Cardiac muscle cell (in vitro differentiated cells and primary cell): ENCODE data around the gene ALOX15B. TPM values are rescaled to one million over a fixed set of nuclear protein-coding genes. Genes with fewer than 3 reads are reported as not detected.

Experiments used
- DNase-seq, 2 donors: peaks; one replicate each; pipeline versions ENCODE4 v3.0.0 to v3.0.0-alpha.2; 2010 to 2017; ENCODE audit warnings: low read depth in 1 of 2, low spot score in 1 of 2
- H3K27ac ChIP-seq: fragments of 200-600 bp; sonication (generic); 2 replicates; pipeline ENCODE4 v1.5.1; 2016
- H3K27me3 ChIP-seq: fragments of 200-600 bp; sonication (generic); 2 replicates; pipeline ENCODE4 v1.6.0; 2016; ENCODE audit warnings: control low read depth
- H3K36me3 ChIP-seq: fragments of 200-600 bp; sonication (generic); 2 replicates; pipeline ENCODE4 v1.5.1; 2016; ENCODE audit warnings: control low read depth
- H3K4me1 ChIP-seq: fragments of 200-600 bp; sonication (generic); 2 replicates; pipeline ENCODE4 v1.8.1; 2017; ENCODE audit warnings: low read depth, mild to moderate bottlenecking, mixed run types
- H3K4me3 ChIP-seq: fragments of 200-600 bp; sonication (generic); 2 replicates; pipeline ENCODE4 v1.5.1; 2016; ENCODE audit warnings: mild to moderate bottlenecking
- H3K9me3 ChIP-seq: fragments of 200-600 bp; sonication (generic); 2 replicates; pipeline ENCODE4 v1.5.1; 2017; ENCODE audit warnings: low read depth, mild to moderate bottlenecking, control low read depth
- CTCF ChIP-seq: IDR thresholded peaks from 2 replicates; pipeline ENCODE4 v1.5.1; 2012; ENCODE audit warnings: low read depth, mild to moderate bottlenecking, low read length
- polyA plus RNA-seq: library from polyadenylated mRNA; unstranded; fragments of >200 nt; fragmentation: Nextera tagmentation; extraction: Ambion mirVana; gene quantifications from 2 replicates; pipeline ENCODE4 v1.2.1, GENCODE V29; 2016
- total RNA-seq: library from RNA; depleted of rRNA; stranded (reverse); fragments of >200 nt; gene quantifications from 2 replicates; pipeline ENCODE4 v1.2.3, GENCODE V29; 2016

ALOX15B gene
- total and polyA plus RNA-seq, 2 experiments from 2014 or later, result 0.12 to 0.33 TPM

GRCh38 chr17:8052256-8053252 is 13.7 kb downstream of the ALOX15B start:
- no peak overlapping the region for H3K4me3 ChIP-seq
- peaks cover 14% of the 10 kb centered on the region for H3K27me3 ChIP-seq
- no peak for TF ChIP-seq CTCF
- H3K27ac ChIP-seq, result no peak overlapping the region
- H3K4me1 ChIP-seq, result no peaks in the 10 kb centered on the region
- H3K36me3 ChIP-seq, result no peaks in the 10 kb centered on the region
- no peaks in the 10 kb centered on the region for H3K9me3 ChIP-seq
- DNase-seq, result no peak

DNA sequence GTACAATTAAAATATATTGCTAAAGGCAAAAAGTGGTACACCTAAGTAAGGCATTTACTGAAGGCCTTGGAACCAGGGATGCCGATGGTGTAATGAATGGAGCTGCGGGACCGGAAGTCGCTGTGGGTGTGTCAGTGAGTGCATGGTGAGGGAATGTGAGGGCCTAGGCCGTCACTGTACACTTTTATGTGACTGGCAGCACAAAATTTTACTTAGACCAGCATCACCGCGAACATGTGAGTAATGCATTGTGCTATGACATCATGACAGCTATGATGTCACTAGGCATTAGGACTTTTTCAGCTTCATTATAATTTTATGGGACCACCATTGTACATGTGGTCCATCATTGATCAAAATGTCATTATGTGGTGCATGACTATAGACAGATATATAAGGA is 14.7 kb downstream of the ALOX15B start:
- no peaks in the 10 kb centered on the region for H3K9me3 ChIP-seq
- DNase-seq, result no peak
- TF ChIP-seq CTCF, result no peak
- no peaks in the 10 kb centered on the region for H3K36me3 ChIP-seq
- no peaks in the 10 kb centered on the region for H3K4me1 ChIP-seq
- H3K27ac ChIP-seq, result no peak overlapping the region
- no peak overlapping the region for H3K4me3 ChIP-seq
- peaks cover 18% of the 10 kb centered on the region for H3K27me3 ChIP-seq

GRCh38 chr17:8055851-8056231 is 17.0 kb downstream of the ALOX15B start:
- H3K27ac ChIP-seq, result no peak overlapping the region
- no peak overlapping the region for H3K4me3 ChIP-seq
- peaks cover 35% of the 10 kb centered on the region for H3K27me3 ChIP-seq
- DNase-seq, result peak in 1 of 2 donors; percentile 25
- no peaks in the 10 kb centered on the region for H3K9me3 ChIP-seq
- no peaks in the 10 kb centered on the region for H3K4me1 ChIP-seq
- no peak for TF ChIP-seq CTCF
- H3K36me3 ChIP-seq, result no peaks in the 10 kb centered on the region

- Histone ChIP-seq H3K9me3 (no peaks in the 10 kb centered on the region), H3K27ac (no peak overlapping the region), H3K4me1 (no peaks in the 10 kb centered on the region), H3K36me3 (no peaks in the 10 kb centered on the region), H3K27me3 (peaks cover 41% of the 10 kb centered on the region), H3K4me3 (no peak overlapping the region)
- DNase-seq, result peak in 1 of 2 donors; percentile 95
- TF ChIP-seq CTCF, result no peak
Measured at GRCh38 chr17:8056232-8056975, 17.5 kb downstream of the ALOX15B start.

- H3K27ac ChIP-seq, result no peak overlapping the region
- H3K9me3 ChIP-seq, result no peaks in the 10 kb centered on the region
- H3K4me3 ChIP-seq, result no peak overlapping the region
- DNase-seq, result no peak
- H3K4me1 ChIP-seq, result no peaks in the 10 kb centered on the region
- no peak for TF ChIP-seq CTCF
- H3K36me3 ChIP-seq, result no peaks in the 10 kb centered on the region
- peaks cover 45% of the 10 kb centered on the region for H3K27me3 ChIP-seq
Measured at GRCh38 chr17:8056976-8057625, 18.2 kb downstream of the ALOX15B start.
